PFSK-1 (cell line): ENCODE measurements around the gene DIP2A.

Experiments
- FOXP2 ChIP-seq: optimal IDR thresholded peaks from 2 replicates; pipeline ENCODE3; 2011; ENCODE audit warnings: borderline replicate concordance, control low read depth, inconsistent platforms; ENCODE audit not compliant: insufficient read depth; ENCODE audit errors: extremely low read length, extremely low read depth
- POLR2AphosphoS5 ChIP-seq: IDR thresholded peaks from 2 replicates; pipeline ENCODE4 v1.6.1; 2012; ENCODE audit warnings: low read depth, mild to moderate bottlenecking, control low read depth, low read length, moderate library complexity
- REST ChIP-seq, 2 experiments: IDR thresholded peaks; 2 replicates each; pipeline versions ENCODE4 v1.6.1 to v1.8.0; 2011 to 2012; ENCODE audit warnings: low read depth in 2 of 2, low read length in 2 of 2, control low read depth in 1 of 2, inconsistent platforms in 1 of 2, mild to moderate bottlenecking in 1 of 2, moderate library complexity in 1 of 2; ENCODE audit not compliant: insufficient read depth in 1 of 2
- SIN3A ChIP-seq: IDR thresholded peaks from 2 replicates; pipeline ENCODE4 v1.6.1; 2012; ENCODE audit warnings: mild to moderate bottlenecking, low read length, moderate library complexity, borderline replicate concordance; ENCODE audit not compliant: insufficient read depth
- TAF1 ChIP-seq: IDR thresholded peaks from 2 replicates; pipeline ENCODE4 v1.6.1; 2012; ENCODE audit warnings: low read length, control low read depth, borderline replicate concordance; ENCODE audit not compliant: insufficient read depth

- TF ChIP-seq POLR2AphosphoS5 (no peak), SIN3A (no peak), TAF1 (no peak), REST (IDR thresholded peaks at IDR 0.05; ENCODE audit: insufficient read depth in 1 of 2, low read depth in 2 of 2, low read length in 2 of 2) (no peak), FOXP2 (no peak)
These were observed 47.5 kb upstream of the DIP2A start for GRCh38 chr21:46411236-46411635.
